ENCODE data around the gene RAPGEF1. TPM values are rescaled to one million over a fixed set of nuclear protein-coding genes. Genes with fewer than 3 reads are reported as not detected.

Gene RAPGEF1
- total and polyA plus RNA-seq, 2 of the 13 experiments (the other 11 are each of a cell fraction or from before 2014, with no cell fraction given): 21.2 to 38.9 TPM

DNA sequence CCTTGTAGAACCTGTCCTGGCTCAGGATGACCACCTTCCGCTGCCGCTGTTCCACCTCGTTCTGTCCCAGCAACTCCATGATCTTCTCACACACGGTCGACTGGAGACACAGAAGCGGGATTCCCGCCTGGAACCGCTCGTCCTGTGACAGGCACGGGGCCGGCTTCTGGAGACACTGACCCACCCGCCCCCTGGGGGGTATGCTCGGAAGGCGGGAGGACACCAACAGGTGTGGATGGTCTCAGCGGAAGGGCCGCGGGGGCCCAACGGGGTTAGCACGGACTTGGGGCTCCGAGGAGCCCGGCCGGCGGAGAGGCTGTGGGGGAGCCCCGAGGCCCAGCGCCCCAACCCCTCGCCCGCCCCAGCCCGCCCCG is 209.3 kb downstream of the RAPGEF1 start (continued):
- TF ChIP-seq, protein P1, sequence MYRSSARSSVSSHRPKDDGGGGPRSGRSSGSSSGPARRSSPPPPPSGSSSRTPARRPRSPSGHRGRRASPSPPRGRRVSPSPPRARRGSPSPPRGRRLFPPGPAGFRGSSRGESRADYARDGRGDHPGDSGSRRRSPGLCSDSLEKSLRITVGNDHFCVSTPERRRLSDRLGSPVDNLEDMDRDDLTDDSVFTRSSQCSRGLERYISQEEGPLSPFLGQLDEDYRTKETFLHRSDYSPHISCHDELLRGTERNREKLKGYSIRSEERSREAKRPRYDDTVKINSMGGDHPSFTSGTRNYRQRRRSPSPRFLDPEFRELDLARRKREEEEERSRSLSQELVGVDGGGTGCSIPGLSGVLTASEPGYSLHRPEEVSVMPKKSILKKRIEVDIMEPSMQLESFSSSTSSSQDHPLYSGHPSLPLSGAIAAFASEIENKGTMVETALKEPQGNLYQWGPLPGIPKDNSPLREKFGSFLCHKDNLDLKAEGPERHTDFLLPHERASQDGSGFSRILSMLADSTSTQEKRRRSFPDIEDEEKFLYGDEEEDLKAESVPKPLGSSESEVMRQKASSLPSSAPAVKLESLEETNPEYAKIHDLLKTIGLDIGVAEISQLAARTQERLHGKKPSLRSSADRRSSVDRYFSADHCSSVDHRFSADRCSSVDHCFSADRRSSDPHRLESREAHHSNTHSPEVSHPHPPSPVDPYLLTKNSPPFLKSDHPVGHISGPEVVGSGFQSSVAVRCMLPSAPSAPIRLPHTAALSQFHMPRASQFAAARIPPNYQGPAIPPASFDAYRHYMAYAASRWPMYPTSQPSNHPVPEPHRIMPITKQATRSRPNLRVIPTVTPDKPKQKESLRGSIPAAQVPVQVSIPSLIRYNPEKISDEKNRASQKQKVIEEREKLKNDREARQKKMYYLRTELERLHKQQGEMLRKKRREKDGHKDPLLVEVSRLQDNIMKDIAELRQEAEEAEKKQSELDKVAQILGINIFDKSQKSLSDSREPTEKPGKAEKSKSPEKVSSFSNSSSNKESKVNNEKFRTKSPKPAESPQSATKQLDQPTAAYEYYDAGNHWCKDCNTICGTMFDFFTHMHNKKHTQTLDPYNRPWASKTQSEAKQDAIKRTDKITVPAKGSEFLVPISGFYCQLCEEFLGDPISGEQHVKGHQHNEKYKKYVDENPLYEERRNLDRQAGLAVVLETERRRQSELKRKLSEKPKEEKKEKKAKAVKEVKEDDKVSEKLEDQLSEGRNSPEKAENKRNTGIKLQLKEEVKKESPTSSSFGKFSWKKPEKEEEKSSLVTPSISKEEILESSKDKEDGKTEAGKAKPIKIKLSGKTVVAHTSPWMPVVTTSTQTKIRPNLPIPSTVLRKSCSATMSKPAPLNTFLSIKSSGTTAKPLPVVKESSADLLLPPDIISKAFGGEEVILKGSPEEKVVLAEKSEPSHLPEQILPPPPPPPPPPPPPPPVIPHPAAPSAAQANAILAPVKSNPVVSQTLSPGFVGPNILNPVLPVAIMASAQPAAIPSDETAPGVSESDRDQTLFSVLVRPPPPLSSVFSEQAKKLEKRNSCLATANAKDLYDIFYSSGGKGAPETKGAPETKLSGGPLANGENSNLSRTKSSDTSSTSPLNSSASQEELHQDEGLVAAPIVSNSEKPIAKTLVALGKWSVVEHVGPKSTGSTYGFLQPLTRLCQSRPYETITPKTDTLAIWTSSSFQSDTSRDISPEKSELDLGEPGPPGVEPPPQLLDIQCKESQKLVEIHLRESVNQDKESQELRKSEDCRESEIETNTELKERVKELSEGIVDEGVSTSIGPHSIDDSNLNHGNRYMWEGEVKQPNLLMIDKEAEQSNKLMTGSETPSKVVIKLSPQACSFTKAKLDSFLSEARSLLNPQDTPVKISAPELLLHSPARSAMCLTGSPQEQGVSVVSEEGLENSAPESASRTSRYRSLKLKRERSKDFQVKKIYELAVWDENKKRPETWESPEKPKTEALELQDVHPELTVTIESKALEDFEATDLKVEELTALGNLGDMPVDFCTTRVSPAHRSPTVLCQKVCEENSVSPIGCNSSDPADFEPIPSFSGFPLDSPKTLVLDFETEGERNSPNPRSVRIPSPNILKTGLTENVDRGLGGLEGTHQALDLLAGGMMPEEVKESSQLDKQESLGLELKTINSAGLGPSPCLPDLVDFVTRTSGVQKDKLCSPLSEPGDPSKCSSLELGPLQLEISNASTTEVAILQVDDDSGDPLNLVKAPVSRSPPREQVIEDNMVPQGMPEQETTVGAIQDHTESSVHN (CRISPR knock-in tag; IDR thresholded peaks at IDR 0.05): 0 out of 2 replicates have a peak, but pooled peaks have one; percentile 16

DNA sequence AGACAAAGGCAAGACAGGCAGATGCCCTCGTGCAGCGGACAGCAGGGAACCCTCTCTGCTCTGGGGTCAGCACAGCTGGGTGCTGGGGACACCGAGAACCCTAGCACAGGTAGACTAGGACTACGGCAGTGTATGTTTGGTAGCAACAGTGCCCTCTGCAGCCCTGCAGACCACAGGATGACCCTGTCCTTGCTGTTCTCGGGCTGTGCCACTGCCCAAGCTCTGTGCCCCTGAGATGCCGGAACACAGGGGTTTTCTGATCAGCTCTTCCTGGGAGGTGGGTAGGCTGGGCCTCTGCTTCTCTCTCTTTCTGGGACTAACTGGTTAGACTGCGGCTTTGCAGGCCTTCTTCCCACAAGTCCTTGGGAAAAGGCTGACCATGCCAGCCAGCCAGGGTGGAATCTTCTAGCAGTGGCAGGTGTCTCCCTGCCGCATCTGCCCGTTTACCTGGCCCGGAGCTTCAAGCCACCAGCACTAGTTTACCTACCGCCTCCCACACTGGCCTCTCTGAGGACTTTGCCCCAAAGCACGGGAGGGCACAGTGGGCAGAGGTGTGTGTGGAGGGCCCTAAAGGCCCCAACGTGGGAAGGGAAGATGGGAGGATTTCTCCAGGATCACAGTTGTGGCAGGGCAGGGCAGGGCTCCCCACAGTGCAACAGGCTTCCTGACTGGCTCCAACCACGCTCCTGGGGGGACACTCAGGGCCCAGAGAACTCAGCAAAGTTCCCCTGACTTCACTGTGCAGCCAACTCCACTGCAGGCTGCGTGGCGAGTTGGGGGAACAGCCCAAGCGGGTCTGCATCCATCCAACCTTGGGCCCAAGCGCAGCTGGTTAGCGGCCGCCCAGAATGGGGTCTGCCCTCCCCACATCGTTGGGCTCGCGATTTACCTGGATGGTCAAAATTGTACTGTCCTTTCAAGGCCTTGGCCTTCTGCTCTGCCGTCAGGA is 210.0 kb downstream of the RAPGEF1 start:
- no peaks in the 10 kb centered on the region for H4K20me1 ChIP-seq (ENCODE audit: insufficient read depth, low read length)
- ATAC-seq (peak; percentile 45), DNase-seq (ENCODE audit: low spot score) (no peak), FAIRE-seq (no peak)
- in situ Hi-C loops (cut with HindIII; ENCODE audit: extremely low pct_ligation_motif_present, low pct_unique_long_range_greater_than_20kb) (no loop called here), intact Hi-C loops (cut with micrococcal nuclease; ENCODE audit: unreplicated experiment) (no loop called here)
- H2AFZ ChIP-seq (ENCODE audit: low read length): no peak overlapping the region
- 45% methylated on average over 4 of the region's 24 CpGs for WGBS (ENCODE audit: low lambda C conversion rate)
- peak overlapping the region; percentile 42 for H3K27ac ChIP-seq (ENCODE audit: extremely low read length, insufficient read depth, low read length)
- TSS peak; percentile 47 for BruUV-seq (replicated peaks)
- CTCF ChIA-PET (ENCODE audit: low intra/inter-chr PET ratio, low total read pairs): no interaction called here
- H3K27me3 ChIP-seq (ENCODE audit: control insufficient read depth in 1 of 2, insufficient read depth in 2 of 2, low read length in 2 of 2): peaks cover 0 to 12% of the 10 kb centered on the region in 2 experiments; a peak in 3 of 5 replicates
- peak overlapping the region; percentile 76 for H3K9ac ChIP-seq (ENCODE audit: insufficient read depth, low read depth, low read length)
- POLR2A ChIA-PET: interaction anchor here (0.9 kb wide), 1 partner anchor 156 kb away, joined by 3 read pairs; no protein-coding TSS in a partner anchor
- H3K4me2 ChIP-seq (ENCODE audit: low read depth, low read length): peak overlapping the region; percentile 98
- H3K36me3 ChIP-seq (replicated peaks in 1 of 2; ENCODE audit: control insufficient read depth in 1 of 2, insufficient read depth in 2 of 2, low read length in 2 of 2): peaks cover 6 to 29% of the 10 kb centered on the region in 2 experiments; a peak in 4 of 5 replicates
- no peaks in the 10 kb centered on the region for H3K9me3 ChIP-seq (ENCODE audit: low read length)
- peaks cover 6% of the 10 kb centered on the region for H3K79me2 ChIP-seq (ENCODE audit: insufficient read depth, low read length)
- H3K4me1 ChIP-seq (ENCODE audit: insufficient read depth, low read length): peaks cover 18% of the 10 kb centered on the region
- peak overlapping the region; percentile 52 to 87 (median 78) for H3K4me3 ChIP-seq (replicated peaks in 1 of 3; ENCODE audit: insufficient read depth in 1 of 3, low read depth in 2 of 3, low read length in 3 of 3)
- TF ChIP-seq, protein P2, sequence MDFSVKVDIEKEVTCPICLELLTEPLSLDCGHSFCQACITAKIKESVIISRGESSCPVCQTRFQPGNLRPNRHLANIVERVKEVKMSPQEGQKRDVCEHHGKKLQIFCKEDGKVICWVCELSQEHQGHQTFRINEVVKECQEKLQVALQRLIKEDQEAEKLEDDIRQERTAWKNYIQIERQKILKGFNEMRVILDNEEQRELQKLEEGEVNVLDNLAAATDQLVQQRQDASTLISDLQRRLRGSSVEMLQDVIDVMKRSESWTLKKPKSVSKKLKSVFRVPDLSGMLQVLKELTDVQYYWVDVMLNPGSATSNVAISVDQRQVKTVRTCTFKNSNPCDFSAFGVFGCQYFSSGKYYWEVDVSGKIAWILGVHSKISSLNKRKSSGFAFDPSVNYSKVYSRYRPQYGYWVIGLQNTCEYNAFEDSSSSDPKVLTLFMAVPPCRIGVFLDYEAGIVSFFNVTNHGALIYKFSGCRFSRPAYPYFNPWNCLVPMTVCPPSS (IDR thresholded peaks at IDR 0.05): no peak
- TF ChIP-seq ZNF83 (CRISPR knock-in tag; IDR thresholded peaks at IDR 0.05; ENCODE audit: borderline replicate concordance) (peak; percentile 64; the same call in 1 of the 2 replicates), IRF2 (CRISPR knock-in tag; IDR thresholded peaks at IDR 0.05) (no peak), SYNCRIP (IDR thresholded peaks at IDR 0.05; ENCODE audit: insufficient read depth, low read depth, low read length) (no peak), ELF4 (CRISPR knock-in tag; IDR thresholded peaks at IDR 0.05; ENCODE audit: borderline replicate concordance) (no peak), AGO1 (IDR thresholded peaks at IDR 0.05; ENCODE audit: low read depth, low read length, poor library complexity, severe bottlenecking) (no peak), ZNF431 (CRISPR knock-in tag; IDR thresholded peaks at IDR 0.05; ENCODE audit: borderline replicate concordance, low read depth) (no peak)
- TF ChIP-seq, protein P3, sequence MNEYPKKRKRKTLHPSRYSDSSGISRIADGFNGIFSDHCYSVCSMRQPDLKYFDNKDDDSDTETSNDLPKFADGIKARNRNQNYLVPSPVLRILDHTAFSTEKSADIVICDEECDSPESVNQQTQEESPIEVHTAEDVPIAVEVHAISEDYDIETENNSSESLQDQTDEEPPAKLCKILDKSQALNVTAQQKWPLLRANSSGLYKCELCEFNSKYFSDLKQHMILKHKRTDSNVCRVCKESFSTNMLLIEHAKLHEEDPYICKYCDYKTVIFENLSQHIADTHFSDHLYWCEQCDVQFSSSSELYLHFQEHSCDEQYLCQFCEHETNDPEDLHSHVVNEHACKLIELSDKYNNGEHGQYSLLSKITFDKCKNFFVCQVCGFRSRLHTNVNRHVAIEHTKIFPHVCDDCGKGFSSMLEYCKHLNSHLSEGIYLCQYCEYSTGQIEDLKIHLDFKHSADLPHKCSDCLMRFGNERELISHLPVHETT (CRISPR knock-in tag; conservative IDR thresholded peaks at IDR 0.05): no peak
